Spinal cord (tissue), 10 donors: ENCODE data around the gene PTGES. TPM values are rescaled to one million over a fixed set of nuclear protein-coding genes. Genes with fewer than 3 reads are reported as not detected.
A peak's percentile ranks its signal among the peaks of the same experiment; 100 is the strongest.
"Not testable (repeated sequence)": the region's sequence is repeated elsewhere in the genome, so short reads cannot be mapped to it uniquely, and the experiment has no call there.

Experiments
- DNase-seq, 6 donors: peaks; one replicate each; pipeline versions ENCODE4 v3.0.0 to v3.0.0-alpha.2; 2013 to 2015; ENCODE audit warnings: low spot score in 6 of 6, low read depth in 4 of 6
- H3K27ac ChIP-seq: one replicate; pipeline ENCODE4 v1.5.1; 2013; ENCODE audit warnings: low read depth, low read length, control low read depth
- H3K27me3 ChIP-seq: one replicate; pipeline ENCODE4 v1.6.1; 2013; ENCODE audit warnings: low read length; ENCODE audit not compliant: control insufficient read depth, insufficient read depth
- H3K36me3 ChIP-seq: one replicate; pipeline ENCODE4 v1.6.1; 2013; ENCODE audit warnings: low read length; ENCODE audit not compliant: control insufficient read depth, insufficient read depth
- H3K4me1 ChIP-seq: one replicate; pipeline ENCODE4 v1.6.1; 2013; ENCODE audit warnings: low read length; ENCODE audit not compliant: control insufficient read depth, insufficient read depth
- H3K4me3 ChIP-seq: one replicate; pipeline ENCODE4 v1.5.1; 2013; ENCODE audit warnings: low read depth, low read length, control low read depth
- H3K9me3 ChIP-seq: one replicate; pipeline ENCODE4 v1.6.1; 2013; ENCODE audit warnings: low read length; ENCODE audit not compliant: control insufficient read depth, insufficient read depth
- WGBS: methylation state at CpG from one replicate; pipeline ENCODE4 v1.1.5; 2013; ENCODE audit warnings: missing lambda C conversion rate; ENCODE audit not compliant: insufficient coverage; 5-methylcytosine and 5-hydroxymethylcytosine counted together
- polyA plus RNA-seq, 2 donors: library from polyadenylated mRNA; unstranded; fragments of 120-200 nt; gene quantifications; one replicate each; pipeline ENCODE4 v1.2.1, GENCODE V29; 2013; ENCODE audit not compliant: insufficient read length in 2 of 2
- total RNA-seq, 2 donors: library from RNA; depleted of rRNA in 1 of 2; stranded (reverse); fragments of 120-200 nt in 1 of 2; fragments of >200 nt in 1 of 2; gene quantifications; one replicate each; pipeline versions ENCODE4 v1.2.3 to v1.2.4, GENCODE V29; 2013 to 2014
- donor health status: healthy.

The PTGES gene
- total and polyA plus RNA-seq, 4 donors = 2.5 to 9.3 (median 8.3) TPM

DNA sequence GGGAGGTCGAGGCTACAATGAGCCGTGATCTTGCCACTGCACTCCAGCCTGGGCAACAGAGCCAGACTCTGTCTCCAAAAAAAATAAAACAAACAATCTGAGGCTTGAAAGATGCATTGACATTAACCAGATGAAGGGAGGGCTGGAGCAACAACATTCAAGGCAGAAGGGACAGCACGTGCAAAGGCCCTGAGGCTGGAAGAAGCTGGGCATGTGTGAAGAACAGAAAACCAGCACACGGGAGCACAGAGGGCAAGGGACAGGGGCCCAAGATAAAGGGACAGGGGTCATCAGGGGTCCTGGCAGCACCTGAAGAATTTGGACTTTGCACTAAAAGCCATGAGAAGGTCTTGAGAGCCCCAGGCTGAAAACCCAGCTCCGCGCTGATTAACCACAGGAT, 3.3 kb downstream of the PTGES start:
- no peak overlapping the region for H3K4me3 ChIP-seq
- H3K36me3 ChIP-seq = no peaks in the 10 kb centered on the region
- H3K27ac ChIP-seq = no peak overlapping the region
- H3K9me3 ChIP-seq = no peaks in the 10 kb centered on the region
- DNase-seq = no peak
- H3K27me3 ChIP-seq = peaks cover 8% of the 10 kb centered on the region
- H3K4me1 ChIP-seq = peaks cover 18% of the 10 kb centered on the region
- 77% methylated on average over 4 of the region's 6 CpGs for WGBS

DNA sequence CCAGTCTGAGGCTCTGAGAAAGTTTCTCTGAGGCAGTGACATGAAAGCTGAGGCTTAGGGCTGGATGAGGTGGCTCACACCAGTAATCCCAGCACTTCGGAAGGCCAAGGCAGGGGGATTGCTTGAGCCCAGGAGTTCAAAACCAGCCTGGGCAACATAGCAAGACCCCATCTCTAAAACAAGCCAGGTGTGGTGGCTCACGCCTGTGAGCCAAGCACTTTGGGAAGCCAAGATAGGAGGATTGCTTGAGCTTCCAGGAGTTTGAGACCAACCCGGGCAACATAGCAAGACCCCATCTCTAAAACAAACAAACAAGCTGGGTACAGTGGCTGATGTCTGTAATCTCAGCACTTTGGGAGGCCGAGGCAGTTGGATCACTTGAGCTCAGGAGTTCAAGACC, 3.8 kb downstream of the PTGES start:
- WGBS = 100% methylated on average over 1 of the region's 4 CpGs
- not testable (repeated sequence) for DNase-seq, H3K27ac ChIP-seq, H3K4me3 ChIP-seq, H3K36me3 ChIP-seq, H3K9me3 ChIP-seq, H3K27me3 ChIP-seq
- H3K4me1 ChIP-seq = peaks cover 18% of the 10 kb centered on the region

GRCh38 chr9:129748249-129748648, 4.6 kb downstream of the PTGES start:
- no peaks in the 10 kb centered on the region for H3K36me3 ChIP-seq
- H3K4me3 ChIP-seq = no peak overlapping the region
- no peak overlapping the region for H3K27ac ChIP-seq
- WGBS = 87% methylated on average over 4 of the region's 5 CpGs
- no peak for DNase-seq
- H3K27me3 ChIP-seq = peaks cover 8% of the 10 kb centered on the region
- H3K4me1 ChIP-seq = peaks cover 17% of the 10 kb centered on the region
- no peaks in the 10 kb centered on the region for H3K9me3 ChIP-seq

DNA sequence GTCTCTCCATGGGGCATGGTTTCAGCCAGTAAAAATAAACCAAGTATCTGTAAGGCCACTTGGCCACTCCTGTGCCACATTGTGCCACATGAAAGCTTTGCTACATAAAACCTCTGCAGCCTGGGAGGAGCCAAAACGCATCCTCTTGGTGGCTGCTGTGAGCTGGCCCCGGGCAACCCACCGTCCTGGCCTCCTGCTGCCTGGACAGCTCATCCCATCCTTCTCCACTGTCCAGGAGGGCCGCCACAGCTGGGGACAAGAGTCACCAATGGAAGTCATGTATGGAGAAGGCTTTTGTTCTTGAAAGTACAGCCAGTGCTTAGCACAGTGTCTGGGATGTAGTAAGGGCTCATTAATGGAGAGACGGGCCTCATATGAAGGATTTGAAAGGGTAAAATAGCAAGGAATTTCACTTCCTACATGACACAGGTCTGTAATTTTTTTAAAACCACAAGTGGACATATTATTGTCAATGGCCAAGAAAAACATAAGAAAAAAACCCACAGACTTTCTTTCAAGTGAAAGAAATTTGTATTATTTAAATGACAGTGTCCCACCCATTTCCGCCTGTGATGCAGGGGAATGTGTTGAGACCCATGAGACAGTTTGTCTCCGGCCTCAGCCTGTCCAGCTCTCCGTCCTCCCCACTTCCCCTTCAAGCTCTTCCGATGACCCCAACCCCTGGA, 6.6 kb downstream of the PTGES start:
- no peak for DNase-seq
- Histone ChIP-seq H3K4me1 (no peaks in the 10 kb centered on the region), H3K36me3 (no peaks in the 10 kb centered on the region), H3K27me3 (no peaks in the 10 kb centered on the region), H3K9me3 (no peaks in the 10 kb centered on the region), H3K27ac (no peak overlapping the region), H3K4me3 (no peak overlapping the region)
- WGBS = 39% methylated on average over 4 of the region's 9 CpGs

DNA sequence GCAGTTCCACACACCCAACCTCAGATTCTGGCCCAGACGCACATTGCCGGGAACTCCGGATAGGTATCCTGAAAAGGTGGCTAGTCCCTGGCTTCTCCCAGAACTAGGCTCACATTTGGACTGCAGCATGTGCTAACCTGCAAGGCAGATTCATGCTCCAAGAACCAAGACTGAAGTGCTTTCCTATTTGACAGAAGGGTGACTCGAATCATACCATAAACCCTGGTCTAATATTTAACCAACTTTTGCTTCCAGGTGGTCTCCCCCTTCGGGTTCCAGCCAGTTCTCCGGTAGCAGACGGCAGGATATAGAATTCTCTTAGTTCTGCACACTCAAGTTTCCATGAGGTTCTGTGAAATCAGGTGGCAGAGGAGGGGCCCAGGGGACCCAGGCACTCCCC, 7.6 kb downstream of the PTGES start:
- H3K36me3 ChIP-seq = no peaks in the 10 kb centered on the region
- no peak for DNase-seq

DNA sequence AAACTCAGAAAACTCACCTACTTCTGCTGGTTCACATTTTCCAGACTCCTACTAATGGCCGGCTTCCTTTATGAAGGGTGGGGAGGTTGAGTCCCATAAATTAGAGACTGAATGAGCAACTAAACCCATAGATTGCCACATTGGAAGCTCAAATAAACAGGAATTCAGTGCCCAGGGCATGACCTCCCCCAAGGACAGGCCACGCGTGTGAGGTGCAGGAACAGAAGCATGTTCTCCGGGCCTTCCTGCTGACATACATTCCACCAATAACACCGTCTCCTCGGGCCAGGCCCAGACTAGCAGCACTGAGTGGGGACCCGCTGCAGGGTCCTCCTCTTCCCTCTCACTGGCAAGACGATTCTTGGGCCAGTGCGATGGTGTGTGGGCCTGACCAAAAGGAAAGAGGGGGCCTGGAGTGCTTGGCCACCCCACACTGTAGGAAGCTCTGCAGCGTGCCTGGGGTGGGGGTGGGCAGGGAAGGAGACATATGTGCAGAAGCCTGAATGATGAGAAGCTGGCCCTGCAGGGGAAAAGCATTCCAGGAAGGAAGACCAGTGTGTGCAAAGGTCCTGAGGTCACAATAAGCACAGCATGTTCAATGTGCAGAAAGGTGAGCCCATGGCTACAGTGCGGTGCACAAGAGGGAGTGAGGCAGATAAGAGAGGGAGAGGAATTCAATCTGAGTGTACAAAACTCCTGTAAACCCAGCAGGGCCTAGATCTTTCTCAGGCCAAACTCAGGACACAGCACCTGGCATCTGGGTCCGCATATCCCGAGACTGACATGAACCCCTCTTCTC, 12.0 kb downstream of the PTGES start:
- peaks cover 12% of the 10 kb centered on the region for H3K27me3 ChIP-seq
- 94% methylated on average over 11 of the region's 13 CpGs for WGBS
- no peaks in the 10 kb centered on the region for H3K36me3 ChIP-seq
- no peak for DNase-seq
- peaks cover 11% of the 10 kb centered on the region for H3K4me1 ChIP-seq
- H3K27ac ChIP-seq = no peak overlapping the region
- no peak overlapping the region for H3K4me3 ChIP-seq
- no peaks in the 10 kb centered on the region for H3K9me3 ChIP-seq

More for the DNA sequence above, 7.6 kb downstream of the PTGES start:
- Histone ChIP-seq H3K27ac (no peak overlapping the region), H3K4me3 (no peak overlapping the region), H3K9me3 (no peaks in the 10 kb centered on the region), H3K4me1 (no peaks in the 10 kb centered on the region), H3K27me3 (no peaks in the 10 kb centered on the region)
- 87% methylated on average over 5 of the region's 7 CpGs for WGBS

DNA sequence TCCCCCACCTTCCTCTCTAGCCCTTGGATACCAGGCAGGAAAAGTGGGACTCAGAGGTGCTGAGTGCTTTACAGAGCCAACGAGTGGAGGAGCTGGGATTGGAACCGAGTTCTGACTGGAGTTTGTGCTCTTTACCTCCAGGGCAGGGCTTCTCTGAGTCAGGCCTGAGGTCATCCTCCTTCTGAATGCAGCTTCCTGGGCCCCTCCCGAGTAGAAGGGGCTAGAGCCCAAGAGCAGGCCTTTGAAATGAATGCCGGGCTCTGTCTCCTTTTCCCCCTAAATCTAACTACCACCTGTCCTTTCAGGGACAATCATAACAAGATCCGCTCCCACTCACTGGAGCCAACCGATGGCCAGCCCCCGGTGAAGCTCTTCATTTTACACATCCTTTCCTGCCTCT, 12.7 kb downstream of the PTGES start:
- 66% methylated on average over 4 of the region's 7 CpGs for WGBS
- Histone ChIP-seq H3K36me3 (no peaks in the 10 kb centered on the region), H3K4me1 (peaks cover 11% of the 10 kb centered on the region), H3K9me3 (no peaks in the 10 kb centered on the region), H3K27ac (no peak overlapping the region), H3K4me3 (no peak overlapping the region), H3K27me3 (peaks cover 12% of the 10 kb centered on the region)
- DNase-seq = no peak

GRCh38 chr9:129739432-129739831, 13.4 kb downstream of the PTGES start:
- WGBS = 96% methylated on average over 16 of the region's 16 CpGs
- H3K4me3 ChIP-seq = no peak overlapping the region
- H3K36me3 ChIP-seq = no peaks in the 10 kb centered on the region
- no peak for DNase-seq
- H3K27me3 ChIP-seq = peaks cover 12% of the 10 kb centered on the region
- H3K4me1 ChIP-seq = peaks cover 11% of the 10 kb centered on the region
- no peak overlapping the region for H3K27ac ChIP-seq
- H3K9me3 ChIP-seq = no peaks in the 10 kb centered on the region

DNA sequence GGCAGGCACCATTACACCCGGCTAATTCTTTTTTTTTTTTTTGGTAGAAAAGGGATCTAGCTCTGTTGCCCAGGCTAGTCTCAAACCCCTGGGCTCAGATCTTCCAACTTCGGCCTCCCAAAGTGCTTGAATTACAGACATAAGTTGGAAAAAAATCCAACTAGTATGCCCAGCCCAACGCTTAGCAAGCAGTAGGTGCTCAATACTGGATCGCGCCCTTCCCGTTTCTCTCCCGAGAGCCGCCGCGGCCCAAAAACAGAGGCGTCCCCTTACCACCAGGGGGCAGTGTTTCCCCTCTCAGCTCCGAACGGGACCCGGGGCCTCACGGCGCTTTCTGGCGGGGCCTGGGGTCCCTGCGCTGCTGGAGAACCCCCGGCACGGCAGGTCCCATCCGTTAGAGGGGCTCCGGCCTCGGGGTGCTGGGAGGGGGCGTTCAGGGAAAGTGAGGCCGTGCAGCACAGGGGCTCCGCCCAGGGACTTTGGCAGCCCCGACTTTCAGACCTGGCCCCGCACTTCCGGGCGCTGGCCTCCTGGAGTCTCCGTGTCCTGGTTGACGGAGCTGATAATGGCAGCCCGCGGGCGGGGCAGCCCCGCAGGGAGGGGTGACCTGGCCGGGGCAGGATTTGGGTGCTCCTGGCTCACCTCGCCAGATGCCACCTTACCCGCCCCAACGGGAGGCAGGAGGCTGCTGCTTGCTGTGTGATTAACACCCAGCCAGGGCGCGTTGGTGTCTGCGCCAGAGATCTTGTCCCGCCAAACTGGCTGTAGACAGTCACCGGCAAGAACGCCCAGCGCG, 15.2 kb downstream of the PTGES start:
- Histone ChIP-seq H3K4me3 (peak overlapping the region; percentile 51), H3K9me3 (no peaks in the 10 kb centered on the region), H3K27me3 (peaks cover 12% of the 10 kb centered on the region), H3K27ac (no peak overlapping the region), H3K4me1 (peaks cover 11% of the 10 kb centered on the region), H3K36me3 (no peaks in the 10 kb centered on the region)
- peak in 4 of 6 donors; percentile 50 to 92 (median 79) for DNase-seq
- WGBS = 4% methylated on average over 47 of the region's 48 CpGs
